GM23338 (cell line): Measurements from ENCODE around the gene TNC. TPM values are rescaled to one million over a fixed set of nuclear protein-coding genes. Genes with fewer than 3 reads are reported as not detected.

Experiments
- ATAC-seq: fragments of 200-7000 bp; cut with Tn5 transposase; 3 replicates; pipeline ENCODE4 v1.9.1; 2020
- DNase-seq: peaks from one replicate; pipeline ENCODE4 v3.0.0-alpha.2; 2015; ENCODE audit warnings: low spot score
- H2AFZ ChIP-seq: fragments of 200-600 bp; sonication (generic); 2 replicates; pipeline ENCODE4 v1.8.0; 2016; ENCODE audit warnings: antibody characterized with exemption, mild to moderate bottlenecking, moderate library complexity
- H3F3A ChIP-seq: fragments of 200-600 bp; sonication (generic); replicated peaks from 2 replicates; pipeline ENCODE4 v1.8.0; 2017; ENCODE audit warnings: antibody characterized with exemption, mixed run types, low read depth
- H3K27ac ChIP-seq: fragments of 200-600 bp; sonication (generic); 2 replicates; pipeline ENCODE4 v1.6.1; 2016; ENCODE audit warnings: low read depth
- H3K27me3 ChIP-seq: fragments of 200-600 bp; sonication (generic); 2 replicates; pipeline ENCODE4 v1.8.0; 2016; ENCODE audit warnings: mild to moderate bottlenecking, mixed run types, moderate library complexity; ENCODE audit not compliant: insufficient read depth
- H3K36me3 ChIP-seq: fragments of 200-600 bp; sonication (generic); 2 replicates; pipeline ENCODE4 v1.8.0; 2016; ENCODE audit warnings: mild to moderate bottlenecking; ENCODE audit not compliant: insufficient read depth
- H3K4me1 ChIP-seq: fragments of 200-600 bp; sonication (generic); 2 replicates; pipeline ENCODE4 v1.8.0; 2016; ENCODE audit warnings: mild to moderate bottlenecking, moderate library complexity; ENCODE audit not compliant: insufficient read depth
- H3K4me2 ChIP-seq: fragments of 200-600 bp; sonication (generic); 2 replicates; pipeline ENCODE4 v1.7.1; 2017; ENCODE audit warnings: mixed run types
- H3K4me3 ChIP-seq: fragments of 200-600 bp; sonication (generic); 2 replicates; pipeline ENCODE4 v1.6.1; 2016; ENCODE audit warnings: mixed run types
- H3K79me2 ChIP-seq: fragments of 200-600 bp; sonication (generic); replicated peaks from 2 replicates; pipeline ENCODE4 v1.8.0; 2017; ENCODE audit warnings: mild to moderate bottlenecking; ENCODE audit not compliant: insufficient read depth
- H3K9me2 ChIP-seq: fragments of 200-600 bp; sonication (generic); 2 replicates; pipeline ENCODE4 v1.8.0; 2017; ENCODE audit not compliant: insufficient read depth
- H4K20me1 ChIP-seq: fragments of 200-600 bp; sonication (generic); replicated peaks from 2 replicates; pipeline ENCODE4 v1.8.0; 2017; ENCODE audit warnings: mild to moderate bottlenecking; ENCODE audit not compliant: insufficient read depth
- H3K27ac Mint-ChIP-seq: 2 replicates; pipeline ENCODE4 v1.8.0; 2020; ENCODE audit warnings: inconsistent platforms, mild to moderate bottlenecking, moderate library complexity, mixed read lengths
- H3K27me3 Mint-ChIP-seq: 3 replicates; pipeline ENCODE4 v1.8.0; 2022; ENCODE audit warnings: low read depth, mild to moderate bottlenecking, moderate library complexity, mixed read lengths, inconsistent platforms; ENCODE audit not compliant: insufficient read depth, poor library complexity
- H3K36me3 Mint-ChIP-seq: 3 replicates; pipeline ENCODE4 v1.8.0; 2021; ENCODE audit warnings: low read depth, mild to moderate bottlenecking, inconsistent platforms, moderate library complexity, mixed read lengths
- H3K4me1 Mint-ChIP-seq: 3 replicates; pipeline ENCODE4 v1.8.0; 2020; ENCODE audit warnings: mild to moderate bottlenecking, inconsistent platforms, mixed read lengths
- H3K4me3 Mint-ChIP-seq: 3 replicates; pipeline ENCODE4 v1.8.0; 2021; ENCODE audit warnings: moderate library complexity, mild to moderate bottlenecking, inconsistent platforms, mixed read lengths
- H3K9me3 Mint-ChIP-seq: 3 replicates; pipeline ENCODE4 v1.8.0; 2020; ENCODE audit warnings: moderate library complexity, mild to moderate bottlenecking, inconsistent platforms, mixed read lengths
- CTCF ChIP-seq, 2 experiments: fragments of 200-600 bp in 1 of 2; sonication (generic) in 1 of 2; conservative IDR thresholded peaks; 2 replicates each; pipeline versions ENCODE4 v1.5.1 to v1.6.1; 2016 to 2017; ENCODE audit warnings: antibody characterized with exemption in 2 of 2, low read depth in 2 of 2, mild to moderate bottlenecking in 2 of 2, moderate library complexity in 1 of 2
- ETS1 ChIP-seq: IDR thresholded peaks from 2 replicates; pipeline ENCODE4 v1.6.1; 2016; ENCODE audit warnings: antibody characterized with exemption
- NANOG ChIP-seq: IDR thresholded peaks from 2 replicates; pipeline ENCODE4 v1.6.1; 2016; ENCODE audit warnings: antibody characterized with exemption, borderline replicate concordance
- POLR2AphosphoS5 ChIP-seq: IDR thresholded peaks from 2 replicates; pipeline ENCODE4 v1.6.1; 2016; ENCODE audit warnings: antibody characterized with exemption, low read depth
- ZNF331 ChIP-seq: fragments of 250-450 bp; sonication (Bioruptor Pico); IDR thresholded peaks from 2 replicates; pipeline ENCODE4 v1.5.0; 2020; ENCODE audit warnings: low read depth, mild to moderate bottlenecking, moderate library complexity
- ZNF462 ChIP-seq: fragments of 250-450 bp; sonication (Bioruptor Pico); IDR thresholded peaks from 2 replicates; pipeline ENCODE4 v1.5.0; 2020; ENCODE audit warnings: mild to moderate bottlenecking, moderate library complexity
- polyA plus RNA-seq: library from polyadenylated mRNA; unstranded; fragments of >200 nt; fragmentation: Nextera tagmentation; extraction: Ambion mirVana; gene quantifications from 2 replicates; pipeline ENCODE4 v1.2.1, GENCODE V29; 2016
- total RNA-seq: library from RNA; depleted of rRNA; stranded (reverse); fragments of >200 nt; shearing (Covaris generic); gene quantifications from 2 replicates; pipeline ENCODE4 v1.2.3, GENCODE V29; 2014

TNC gene
- total and polyA plus RNA-seq, 2 experiments from 2014 or later = 0.89 to 2.7 TPM

- TF ChIP-seq ETS1 (no peak), ZNF462 (CRISPR knock-in tag) (no peak)
These were observed 14.7 kb upstream of the TNC start (continued) for GRCh38 chr9:115132648-115133047.

GRCh38 chr9:115130176-115130575 is 12.2 kb upstream of the TNC start:
- H3K27ac ChIP-seq = no peak overlapping the region
- Mint-ChIP-seq H3K4me3 (no peak overlapping the region), H3K36me3 (peaks cover 5% of the 10 kb centered on the region), H3K27ac (no peak overlapping the region), H3K9me3 (peaks cover 6% of the 10 kb centered on the region; the same call in 2 of the 3 replicates), H3K4me1 (no peaks in the 10 kb centered on the region), H3K27me3 (no peaks in the 10 kb centered on the region)
- H3K79me2 ChIP-seq = no peaks in the 10 kb centered on the region
- H3K36me3 ChIP-seq = no peaks in the 10 kb centered on the region
- no peaks in the 10 kb centered on the region for H3F3A ChIP-seq
- no peak for DNase-seq
- H3K9me2 ChIP-seq = peaks cover 1% of the 10 kb centered on the region; the same call in 1 of the 2 replicates
- H2AFZ ChIP-seq = no peak overlapping the region
- H3K27me3 ChIP-seq = no peaks in the 10 kb centered on the region
- no peak overlapping the region for H3K4me2 ChIP-seq
- H3K4me1 ChIP-seq = no peaks in the 10 kb centered on the region
- no peak overlapping the region for H3K4me3 ChIP-seq
- no peaks in the 10 kb centered on the region for H4K20me1 ChIP-seq
- ATAC-seq = no peak
- no peak for TF ChIP-seq ZNF331 (CRISPR knock-in tag)
- TF ChIP-seq ETS1 = no peak
- TF ChIP-seq NANOG = no peak
- no peak for TF ChIP-seq CTCF (conservative IDR thresholded peaks at IDR 0.05; ENCODE audit: low read depth in 2 of 2)
- no peak for TF ChIP-seq POLR2AphosphoS5
